Testis (tissue), 3 donors: Measurements from ENCODE around the gene SNN. TPM values are rescaled to one million over a fixed set of nuclear protein-coding genes. Genes with fewer than 3 reads are reported as not detected.

Experiments used
- DNase-seq: peaks from one replicate; pipeline ENCODE4 v3.0.0-alpha.2; 2019
- H3K27ac ChIP-seq, 2 donors: fragments of 200-600 bp; sonication (generic); one replicate each; pipeline ENCODE4 v1.5.1; 2019
- H3K27me3 ChIP-seq: fragments of 200-600 bp; sonication (generic); one replicate; pipeline ENCODE4 v1.5.1; 2019
- H3K36me3 ChIP-seq: fragments of 200-600 bp; sonication (generic); one replicate; pipeline ENCODE4 v1.5.1; 2017; ENCODE audit warnings: low read depth; ENCODE audit errors: missing control alignments
- H3K4me1 ChIP-seq: fragments of 200-600 bp; sonication (generic); one replicate; pipeline ENCODE4 v1.5.1; 2019
- H3K4me3 ChIP-seq, 2 donors: fragments of 200-600 bp; sonication (generic); one replicate each; pipeline ENCODE4 v1.5.1; 2017 to 2019
- H3K9me3 ChIP-seq: fragments of 200-600 bp; sonication (generic); one replicate; pipeline ENCODE4 v1.5.1; 2017
- POLR2A ChIP-seq: fragments of 450-650 bp; IDR thresholded peaks from one replicate; pipeline ENCODE4 v1.6.1; 2017; ENCODE audit warnings: antibody characterized with exemption, mild to moderate bottlenecking, moderate library complexity
- WGBS, 2 donors: methylation state at CpG; one replicate each; pipeline ENCODE4 v1.1.5; 2018; 5-methylcytosine and 5-hydroxymethylcytosine counted together
- intact Hi-C: fragments of 100-400 bp; cut with DNase I; formaldehyde crosslinking; loops from one replicate; pipeline ENCODE4 v1.15.1; 2023; ENCODE audit warnings: low total_unique reads
- polyA plus RNA-seq: library from polyadenylated mRNA; stranded (reverse); fragments of 350-450 nt; fragmentation: Illumina TruSeq; extraction: RNeasy Lipid Tissue Mini Kit (QIAGEN cat#74804); gene quantifications from one replicate; pipeline ENCODE4 v1.2.3, GENCODE V29; 2014; ENCODE audit warnings: low read depth, low replicate concordance; ENCODE audit not compliant: insufficient read depth
- total RNA-seq, 2 donors: library from RNA; depleted of rRNA; stranded (reverse); fragments of >200 nt; gene quantifications; one replicate each; pipeline ENCODE4 v1.2.3, GENCODE V29; 2016
- TF ChIP-seq, protein P1 (sequence below), 3 experiments: fragments of 450-650 bp in 2 of 3; fragments of 200-600 bp in 1 of 3; sonication (generic) in 1 of 3; IDR thresholded peaks; one replicate each; pipeline ENCODE4 v1.5.1; 2016 to 2019; ENCODE audit warnings: antibody characterized with exemption in 3 of 3, mild to moderate bottlenecking in 2 of 3, moderate library complexity in 1 of 3

The SNN gene
- total and polyA plus RNA-seq, 3 donors from 2014 or later, result 7.0 to 10.3 (median 10.1) TPM

DNA sequence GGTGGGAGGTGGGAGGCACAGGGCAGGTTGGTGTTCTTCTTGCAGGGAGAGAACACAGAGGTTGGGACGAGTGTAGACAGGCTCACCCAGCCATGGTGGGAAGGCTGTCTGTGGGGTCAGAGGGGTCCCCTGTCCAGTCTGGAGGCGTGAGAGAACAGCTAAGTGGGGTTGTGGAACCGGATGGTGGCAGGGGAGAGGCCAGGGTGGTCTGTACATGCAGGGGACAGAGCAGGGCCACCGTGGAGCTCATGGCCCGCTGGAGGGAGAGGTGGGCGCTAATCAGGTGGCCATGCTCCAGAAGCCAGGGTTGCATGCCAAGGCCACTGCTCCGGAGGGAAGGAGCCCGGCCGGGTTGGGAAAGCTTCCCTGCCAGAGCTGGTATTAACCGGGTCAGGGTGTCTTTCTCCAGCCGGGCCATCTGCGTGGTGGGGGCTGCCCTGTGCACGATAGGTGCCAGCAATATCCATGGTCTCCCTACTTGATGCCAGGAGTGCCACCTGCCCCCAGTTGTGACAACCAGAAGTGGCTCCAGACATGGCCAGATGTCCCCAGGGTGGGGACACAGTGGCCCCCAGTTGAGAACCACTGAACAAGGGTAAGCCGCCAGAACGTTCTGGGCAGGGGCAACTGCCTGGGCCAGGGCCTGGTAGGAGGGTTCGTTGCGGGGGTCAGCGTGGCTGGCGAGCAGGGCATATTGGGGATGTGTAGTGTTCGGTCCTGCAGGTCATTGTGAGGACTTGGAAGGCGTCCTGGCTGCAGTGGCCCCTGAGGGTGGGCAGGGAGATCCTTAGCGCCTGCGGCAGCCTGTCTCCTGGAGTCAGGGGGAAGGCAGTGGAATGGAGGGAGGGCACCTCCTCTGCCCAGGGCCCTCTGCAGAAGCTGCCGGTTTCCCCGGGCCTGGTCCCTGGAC is 5.1 kb downstream of the SNN start:
- Histone ChIP-seq H3K4me3 (no peak overlapping the region), H3K27ac (peak overlapping the region in 1 of 2 donors; percentile 25), H3K9me3 (no peaks in the 10 kb centered on the region), H3K36me3 (no peaks in the 10 kb centered on the region), H3K27me3 (no peaks in the 10 kb centered on the region), H3K4me1 (peaks cover 40% of the 10 kb centered on the region)
- 23 to 69% methylated on average over 9 to 25 of the region's 25 CpGs for WGBS, 2 donors
- TF ChIP-seq POLR2A, result no peak
- TF ChIP-seq, protein P1, sequence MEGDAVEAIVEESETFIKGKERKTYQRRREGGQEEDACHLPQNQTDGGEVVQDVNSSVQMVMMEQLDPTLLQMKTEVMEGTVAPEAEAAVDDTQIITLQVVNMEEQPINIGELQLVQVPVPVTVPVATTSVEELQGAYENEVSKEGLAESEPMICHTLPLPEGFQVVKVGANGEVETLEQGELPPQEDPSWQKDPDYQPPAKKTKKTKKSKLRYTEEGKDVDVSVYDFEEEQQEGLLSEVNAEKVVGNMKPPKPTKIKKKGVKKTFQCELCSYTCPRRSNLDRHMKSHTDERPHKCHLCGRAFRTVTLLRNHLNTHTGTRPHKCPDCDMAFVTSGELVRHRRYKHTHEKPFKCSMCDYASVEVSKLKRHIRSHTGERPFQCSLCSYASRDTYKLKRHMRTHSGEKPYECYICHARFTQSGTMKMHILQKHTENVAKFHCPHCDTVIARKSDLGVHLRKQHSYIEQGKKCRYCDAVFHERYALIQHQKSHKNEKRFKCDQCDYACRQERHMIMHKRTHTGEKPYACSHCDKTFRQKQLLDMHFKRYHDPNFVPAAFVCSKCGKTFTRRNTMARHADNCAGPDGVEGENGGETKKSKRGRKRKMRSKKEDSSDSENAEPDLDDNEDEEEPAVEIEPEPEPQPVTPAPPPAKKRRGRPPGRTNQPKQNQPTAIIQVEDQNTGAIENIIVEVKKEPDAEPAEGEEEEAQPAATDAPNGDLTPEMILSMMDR (IDR thresholded peaks at IDR 0.05), result no peak
- DNase-seq, result no peak
- intact Hi-C loops, result no loop called here

DNA sequence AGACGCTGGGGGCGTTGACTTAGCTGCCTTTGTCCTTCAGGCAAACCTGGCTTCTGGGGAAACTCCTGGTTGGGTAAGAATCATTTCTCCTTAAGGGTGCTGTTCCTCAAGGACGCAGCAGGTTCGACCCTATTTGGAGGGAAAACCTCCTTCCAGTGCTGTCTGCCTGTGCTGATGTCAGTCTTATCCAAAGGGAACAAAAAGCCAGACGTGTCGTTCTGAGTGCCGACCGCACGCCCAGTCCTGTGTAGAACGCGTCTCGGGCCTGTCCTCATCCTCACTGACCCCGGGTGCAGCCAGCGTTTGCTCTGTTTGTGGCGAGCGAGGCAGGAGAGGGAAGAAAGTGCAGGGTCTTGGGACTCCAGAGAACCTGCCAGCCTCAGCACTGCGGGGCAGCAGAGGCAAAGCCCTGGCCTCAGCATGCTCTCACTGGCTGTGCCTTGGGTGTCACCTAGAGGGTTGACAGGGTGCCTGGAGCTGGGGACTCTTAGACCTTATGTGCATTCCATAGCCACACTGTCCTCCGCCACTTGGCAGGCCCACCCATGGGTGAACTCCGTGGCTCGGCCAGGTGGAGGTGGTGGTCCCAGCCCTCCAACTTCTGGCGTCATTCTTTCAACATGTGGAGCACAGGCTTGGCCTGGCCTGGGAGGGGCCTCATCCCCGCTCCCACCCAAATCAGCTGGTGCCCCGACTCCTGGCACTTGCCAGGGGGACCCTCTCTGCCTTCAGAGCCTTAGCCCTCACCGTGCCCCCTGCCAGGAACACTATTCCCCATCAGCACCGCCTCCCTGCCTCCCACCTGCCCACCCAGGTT is 6.0 kb downstream of the SNN start:
- peak overlapping the region in 1 of 2 donors; percentile 8 for H3K27ac ChIP-seq
- no peaks in the 10 kb centered on the region for H3K27me3 ChIP-seq
- TF ChIP-seq POLR2A, result no peak
- TF ChIP-seq, protein P1 (IDR thresholded peaks at IDR 0.05), result no peak
- peaks cover 38% of the 10 kb centered on the region for H3K4me1 ChIP-seq
- WGBS, 2 donors, result 73 to 86% methylated on average over 11 to 25 of the region's 25 CpGs
- H3K36me3 ChIP-seq, result no peaks in the 10 kb centered on the region
- no peaks in the 10 kb centered on the region for H3K9me3 ChIP-seq
- DNase-seq, result no peak
- intact Hi-C loops, result no loop called here
- no peak overlapping the region for H3K4me3 ChIP-seq

DNA sequence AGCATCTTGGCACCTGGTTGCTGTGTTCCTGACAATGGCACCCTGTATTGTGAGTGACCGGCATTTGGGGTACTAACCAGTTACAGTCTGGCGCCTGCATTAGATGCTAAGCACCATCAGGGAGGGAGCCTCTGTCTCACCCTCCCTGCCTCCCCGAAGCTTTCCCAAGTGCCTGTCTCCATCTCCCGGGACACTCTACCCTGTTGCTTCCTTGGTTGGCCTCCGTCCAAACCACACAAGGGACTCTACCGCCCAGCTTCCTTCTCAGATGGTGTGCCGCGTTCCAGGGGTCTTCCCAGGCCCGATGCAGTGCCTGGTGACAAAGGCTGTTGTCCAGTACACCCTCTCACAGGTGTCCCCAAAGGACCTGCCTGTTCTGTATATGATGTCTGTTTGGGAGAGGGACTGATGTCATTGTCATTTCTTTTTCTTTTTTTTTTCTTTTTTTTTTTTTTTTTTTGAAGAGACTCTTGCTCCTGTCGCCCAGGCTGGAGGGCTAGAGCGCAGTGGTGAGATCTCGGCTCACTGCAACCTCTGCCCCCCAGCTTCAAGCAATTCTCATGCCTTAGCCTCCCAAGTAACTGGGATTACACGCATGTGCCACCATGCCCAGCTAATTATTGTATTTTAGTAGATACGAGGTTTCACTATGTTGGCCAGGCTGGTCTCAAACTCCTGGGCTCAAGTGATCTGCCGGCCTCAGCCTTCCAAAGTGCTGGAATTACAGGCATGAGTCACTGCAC is 6.7 kb downstream of the SNN start:
- WGBS, 2 donors, result 78 to 81% methylated on average over 11 to 15 of the region's 15 CpGs
- no peak for DNase-seq
- H3K36me3 ChIP-seq, result no peaks in the 10 kb centered on the region
- intact Hi-C loops, result no loop called here
- H3K27me3 ChIP-seq, result no peaks in the 10 kb centered on the region
- peak overlapping the region in 1 of 2 donors; percentile 8 for H3K27ac ChIP-seq
- TF ChIP-seq POLR2A, result no peak
- H3K4me1 ChIP-seq, result peaks cover 30% of the 10 kb centered on the region
- H3K9me3 ChIP-seq, result no peaks in the 10 kb centered on the region
- no peak overlapping the region for H3K4me3 ChIP-seq

DNA sequence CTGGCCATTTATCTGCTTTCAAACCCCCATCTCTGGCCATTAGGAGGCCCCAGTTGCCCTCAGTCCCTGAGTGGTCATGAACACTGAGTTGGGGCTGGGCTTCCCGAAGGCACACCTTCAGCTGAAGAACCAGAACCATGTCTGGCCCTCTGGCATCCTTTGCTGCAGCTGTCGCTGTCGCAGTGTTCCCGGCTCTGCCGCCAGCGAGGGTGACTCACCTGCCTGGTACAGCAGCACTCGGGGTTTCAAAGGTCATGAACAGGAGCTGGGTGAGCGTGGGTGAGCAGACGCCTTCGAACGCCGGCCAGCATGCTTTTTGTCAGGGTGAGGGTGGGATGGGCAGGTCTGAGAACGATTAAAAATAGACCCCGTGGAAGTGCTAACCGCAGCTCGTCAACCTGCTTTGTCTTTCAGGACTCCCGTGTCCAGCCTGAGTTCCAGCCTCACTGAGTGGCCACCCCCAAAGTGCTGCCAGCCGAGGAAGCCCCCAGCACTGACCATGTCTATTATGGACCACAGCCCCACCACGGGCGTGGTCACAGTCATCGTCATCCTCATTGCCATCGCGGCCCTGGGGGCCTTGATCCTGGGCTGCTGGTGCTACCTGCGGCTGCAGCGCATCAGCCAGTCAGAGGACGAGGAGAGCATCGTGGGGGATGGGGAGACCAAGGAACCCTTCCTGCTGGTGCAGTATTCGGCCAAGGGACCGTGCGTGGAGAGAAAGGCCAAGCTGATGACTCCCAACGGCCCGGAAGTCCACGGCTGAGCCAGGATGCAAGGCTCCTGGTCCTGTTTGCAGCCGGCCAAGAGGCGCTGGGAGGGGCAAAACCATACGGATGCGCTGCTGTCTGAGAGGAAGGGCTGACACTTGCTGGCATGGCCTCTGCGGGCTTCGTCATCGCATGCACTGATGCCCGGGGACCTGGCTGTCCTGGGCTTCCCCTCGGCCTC is 7.6 kb downstream of the SNN start:
- 90 to 92% methylated on average over 21 to 41 of the region's 42 CpGs for WGBS, 2 donors
- H3K36me3 ChIP-seq, result no peaks in the 10 kb centered on the region

More for the DNA sequence above, 7.6 kb downstream of the SNN start:
- DNase-seq, result no peak
- Histone ChIP-seq H3K27me3 (no peaks in the 10 kb centered on the region), H3K4me1 (peaks cover 28% of the 10 kb centered on the region), H3K9me3 (no peaks in the 10 kb centered on the region), H3K27ac (no peak overlapping the region), H3K4me3 (no peak overlapping the region)
- intact Hi-C loops, result no loop called here
- TF ChIP-seq POLR2A, result no peak
- TF ChIP-seq, protein P1 (IDR thresholded peaks at IDR 0.05), result no peak
